Measurements from ENCODE around the gene MYO3A. TPM values are rescaled to one million over a fixed set of nuclear protein-coding genes. Genes with fewer than 3 reads are reported as not detected.

MYO3A gene
- total RNA-seq, 4 donors from 2014 or later = 0.17 to 0.19 TPM; not detected in 2

GRCh38 chr10:26138613-26139012 is 204.6 kb downstream of the MYO3A start:
- no peak for TF ChIP-seq CTCF (IDR thresholded peaks at IDR 0.05; ENCODE audit: low read depth)

DNA sequence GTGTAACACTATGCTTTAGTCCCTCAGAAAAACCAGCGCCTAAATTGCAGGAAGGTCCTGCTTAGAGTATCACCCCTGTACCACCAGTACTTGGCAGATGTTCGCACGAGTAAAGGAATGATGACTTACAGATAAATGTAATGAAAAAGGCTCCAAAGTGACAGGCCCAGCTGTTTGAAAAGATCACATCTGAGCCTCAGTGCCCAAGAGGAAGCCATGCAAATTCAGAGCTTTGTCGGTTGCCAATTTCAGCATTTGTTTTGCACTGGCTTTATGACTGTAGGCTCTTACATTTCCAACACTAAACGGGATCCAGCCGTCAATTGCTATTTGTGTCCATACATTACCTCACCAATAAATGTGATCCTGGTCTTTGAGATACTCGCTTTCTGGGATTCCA is 222.0 kb downstream of the MYO3A start:
- TF ChIP-seq CTCF (IDR thresholded peaks at IDR 0.05; ENCODE audit: low read depth) = no peak

GRCh38 chr10:26157734-26158133 is 223.7 kb downstream of the MYO3A start:
- no peak for TF ChIP-seq CTCF (IDR thresholded peaks at IDR 0.05; ENCODE audit: low read depth)

GRCh38 chr10:26169466-26169865 is 235.4 kb downstream of the MYO3A start:
- no peak for TF ChIP-seq CTCF (IDR thresholded peaks at IDR 0.05; ENCODE audit: low read depth)

GRCh38 chr10:26172131-26172530 is 238.1 kb downstream of the MYO3A start:
- TF ChIP-seq CTCF (IDR thresholded peaks at IDR 0.05; ENCODE audit: low read depth) = no peak

- no peak for TF ChIP-seq CTCF (IDR thresholded peaks at IDR 0.05; ENCODE audit: low read depth)
These were observed 239.8 kb downstream of the MYO3A start for GRCh38 chr10:26173837-26174236.

DNA sequence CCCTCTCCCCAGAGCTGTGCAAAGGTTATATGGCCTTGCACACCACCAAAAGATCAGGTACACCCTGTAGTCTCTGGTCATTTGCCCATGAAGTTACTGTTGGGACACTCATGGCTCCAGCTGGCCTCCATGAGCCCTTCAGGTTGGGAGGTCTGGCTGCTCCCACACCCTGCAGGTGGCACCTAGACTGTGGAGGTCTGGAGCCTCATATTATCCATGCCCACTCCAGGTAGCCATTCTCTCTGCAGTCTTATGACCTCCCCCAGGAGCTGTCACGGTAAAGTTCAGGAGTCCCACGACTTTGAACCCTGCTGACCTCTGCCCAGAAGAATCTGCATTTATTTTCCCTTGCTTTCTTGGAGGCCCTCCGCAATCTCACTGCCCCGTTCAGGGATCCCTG is 243.3 kb downstream of the MYO3A start:
- TF ChIP-seq CTCF (IDR thresholded peaks at IDR 0.05; ENCODE audit: low read depth) = no peak

All from subcutaneous adipose tissue (tissue), 4 donors.